ENCODE measurements around the gene SNX8.
"Not testable (repeated sequence)": the region's sequence is repeated elsewhere in the genome, so short reads cannot be mapped to it uniquely, and the experiment has no call there.

The SNX8 gene

GRCh38 chr7:2326951-2327350, 12.7 kb upstream of the SNX8 start:
- DNase-seq, result no peak

- no peak for DNase-seq
Observed at GRCh38 chr7:2325162-2325561, 10.9 kb upstream of the SNX8 start.

- no peak for DNase-seq
Observed at GRCh38 chr7:2321020-2321419, 6.8 kb upstream of the SNX8 start.

- DNase-seq, result no peak
Observed at GRCh38 chr7:2317556-2318293, 3.5 kb upstream of the SNX8 start.

GRCh38 chr7:2316578-2316977, 2.3 kb upstream of the SNX8 start:
- no peak for DNase-seq

- no peak for DNase-seq
Observed at GRCh38 chr7:2315787-2316186, 1.5 kb upstream of the SNX8 start.

- DNase-seq, result not testable (repeated sequence)
Observed at GRCh38 chr7:2314956-2315530, 802 bp upstream of the SNX8 start.

GRCh38 chr7:2313450-2314208, 612 bp downstream of the SNX8 start:
- no peak for DNase-seq

GRCh38 chr7:2312267-2312929, 1.8 kb downstream of the SNX8 start:
- DNase-seq, result no peak

- no peak for DNase-seq
Observed at GRCh38 chr7:2309889-2310331, 4.3 kb downstream of the SNX8 start.

- no peak for DNase-seq
Observed at GRCh38 chr7:2307690-2308107, 6.5 kb downstream of the SNX8 start.

GRCh38 chr7:2306688-2307087, 7.6 kb downstream of the SNX8 start:
- DNase-seq, result no peak

- DNase-seq, result not testable (repeated sequence)
Observed at GRCh38 chr7:2305258-2305657, 9.0 kb downstream of the SNX8 start.

- DNase-seq, result not testable (repeated sequence)
Observed at GRCh38 chr7:2303520-2303919, 10.7 kb downstream of the SNX8 start.

GRCh38 chr7:2302743-2303397, 11.4 kb downstream of the SNX8 start:
- not testable (repeated sequence) for DNase-seq

GRCh38 chr7:2301511-2301863, 12.8 kb downstream of the SNX8 start:
- DNase-seq, result no peak

- DNase-seq, result no peak
Observed at GRCh38 chr7:2299870-2300512, 14.2 kb downstream of the SNX8 start.

GRCh38 chr7:2299131-2299829, 15.0 kb downstream of the SNX8 start:
- DNase-seq, result no peak

GRCh38 chr7:2296832-2297231, 17.4 kb downstream of the SNX8 start:
- no peak for DNase-seq

- DNase-seq, result no peak
Observed at GRCh38 chr7:2295936-2296620, 18.2 kb downstream of the SNX8 start.

GRCh38 chr7:2290877-2291276, 23.4 kb downstream of the SNX8 start:
- no peak for DNase-seq
